ENCODE data around the gene SSC4D. TPM values are rescaled to one million over a fixed set of nuclear protein-coding genes. Genes with fewer than 3 reads are reported as not detected.
A peak's percentile ranks its signal among the peaks of the same experiment; 100 is the strongest.
"Not testable (repeated sequence)": the region's sequence is repeated elsewhere in the genome, so short reads cannot be mapped to it uniquely, and the experiment has no call there.

Gene SSC4D
- total RNA-seq, 4 donors from 2014 or later = 0.41 TPM; not detected in 3

DNA sequence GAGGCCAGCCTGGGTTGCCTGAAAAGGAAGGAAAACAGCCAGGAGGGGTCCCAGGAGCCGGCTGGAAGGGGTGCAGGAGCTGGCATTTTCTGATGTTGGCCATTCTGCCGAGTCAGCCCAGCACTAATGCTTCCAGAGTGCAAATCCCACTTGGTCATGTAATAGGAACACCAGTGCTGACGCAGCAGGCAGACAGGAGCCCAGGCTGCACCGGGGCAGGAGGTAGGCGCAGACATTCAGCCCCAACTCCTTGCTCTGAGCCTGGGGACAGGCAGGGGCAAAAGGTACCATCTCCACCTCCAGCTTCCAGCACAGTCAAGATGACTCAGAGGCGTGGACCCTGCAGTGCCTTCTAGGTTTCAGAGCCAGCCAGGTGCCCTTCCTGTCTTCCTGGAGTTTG is 40.5 kb downstream of the SSC4D start:
- H3K27me3 ChIP-seq = no peaks in the 10 kb centered on the region
- peaks cover 0 to 24% (median 22%) of the 10 kb centered on the region in 4 donors for H3K4me1 ChIP-seq
- TF ChIP-seq POLR2AphosphoS5 (IDR thresholded peaks at IDR 0.05) = no peak
- TF ChIP-seq, protein P1, sequence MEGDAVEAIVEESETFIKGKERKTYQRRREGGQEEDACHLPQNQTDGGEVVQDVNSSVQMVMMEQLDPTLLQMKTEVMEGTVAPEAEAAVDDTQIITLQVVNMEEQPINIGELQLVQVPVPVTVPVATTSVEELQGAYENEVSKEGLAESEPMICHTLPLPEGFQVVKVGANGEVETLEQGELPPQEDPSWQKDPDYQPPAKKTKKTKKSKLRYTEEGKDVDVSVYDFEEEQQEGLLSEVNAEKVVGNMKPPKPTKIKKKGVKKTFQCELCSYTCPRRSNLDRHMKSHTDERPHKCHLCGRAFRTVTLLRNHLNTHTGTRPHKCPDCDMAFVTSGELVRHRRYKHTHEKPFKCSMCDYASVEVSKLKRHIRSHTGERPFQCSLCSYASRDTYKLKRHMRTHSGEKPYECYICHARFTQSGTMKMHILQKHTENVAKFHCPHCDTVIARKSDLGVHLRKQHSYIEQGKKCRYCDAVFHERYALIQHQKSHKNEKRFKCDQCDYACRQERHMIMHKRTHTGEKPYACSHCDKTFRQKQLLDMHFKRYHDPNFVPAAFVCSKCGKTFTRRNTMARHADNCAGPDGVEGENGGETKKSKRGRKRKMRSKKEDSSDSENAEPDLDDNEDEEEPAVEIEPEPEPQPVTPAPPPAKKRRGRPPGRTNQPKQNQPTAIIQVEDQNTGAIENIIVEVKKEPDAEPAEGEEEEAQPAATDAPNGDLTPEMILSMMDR (IDR thresholded peaks at IDR 0.05) = no peak
- TF ChIP-seq POLR2A (IDR thresholded peaks at IDR 0.05) = no peak
- TF ChIP-seq EP300 (IDR thresholded peaks at IDR 0.05; ENCODE audit: low read depth) = no peak
- in situ Hi-C loops (cut with MboI; ENCODE audit: low pct_ligation_motif_present in 1 of 4, low pct_unique_long_range_greater_than_20kb in 1 of 4, low sequenced_read_pairs in 3 of 4) (no loop called here), intact Hi-C loops (cut with DNase I; ENCODE audit: low total_unique reads) (no loop called here)
- no peak for DNase-seq
- no peaks in the 10 kb centered on the region for H3K36me3 ChIP-seq
- H3K27ac ChIP-seq = no peak overlapping the region
- H3K9me3 ChIP-seq = no peaks in the 10 kb centered on the region
- WGBS, 2 donors (ENCODE audit: low coverage in 1 of 2) = 72% methylated on average over 6 of the region's 6 CpGs; no CpG with 5 or more reads in 1 of the 2 donors
- H3K4me3 ChIP-seq = no peak overlapping the region

DNA sequence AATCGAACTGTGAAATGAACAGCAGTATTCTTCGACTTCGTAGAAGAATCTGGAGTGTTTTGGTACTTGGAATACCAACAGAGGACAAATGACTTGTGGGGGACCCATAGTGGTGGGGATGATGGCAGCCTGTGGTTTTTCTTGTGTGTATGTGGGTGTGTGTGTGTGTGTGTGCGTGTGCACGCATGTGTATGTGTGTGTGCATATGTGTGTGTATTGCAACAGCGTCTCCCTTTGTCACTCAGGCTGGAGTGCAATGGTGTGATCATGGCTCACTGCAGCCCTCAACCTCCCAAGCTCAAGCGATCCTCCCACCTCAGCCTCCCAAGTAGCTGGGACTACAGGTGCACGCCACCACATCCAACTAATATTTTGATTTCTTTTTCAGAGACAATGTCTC is 41.3 kb downstream of the SSC4D start:
- Histone ChIP-seq H3K9me3 (no peaks in the 10 kb centered on the region), H3K4me3 (no peak overlapping the region), H3K27ac (no peak overlapping the region), H3K36me3 (no peaks in the 10 kb centered on the region), H3K27me3 (no peaks in the 10 kb centered on the region), H3K4me1 (peaks cover 0 to 23% (median 20%) of the 10 kb centered on the region in 4 donors)
- TF ChIP-seq EP300 (IDR thresholded peaks at IDR 0.05; ENCODE audit: low read depth) (no peak), POLR2A (IDR thresholded peaks at IDR 0.05) (no peak), POLR2AphosphoS5 (IDR thresholded peaks at IDR 0.05) (no peak)
- TF ChIP-seq, protein P1 (IDR thresholded peaks at IDR 0.05) = no peak
- 90 to 92% methylated on average over 3 to 8 of the region's 8 CpGs for WGBS, 2 donors (ENCODE audit: low coverage in 1 of 2)
- intact Hi-C loops (cut with DNase I; ENCODE audit: low total_unique reads) (no loop called here), in situ Hi-C loops (cut with MboI; ENCODE audit: low pct_ligation_motif_present in 1 of 4, low pct_unique_long_range_greater_than_20kb in 1 of 4, low sequenced_read_pairs in 3 of 4) (no loop called here)
- no peak for DNase-seq

DNA sequence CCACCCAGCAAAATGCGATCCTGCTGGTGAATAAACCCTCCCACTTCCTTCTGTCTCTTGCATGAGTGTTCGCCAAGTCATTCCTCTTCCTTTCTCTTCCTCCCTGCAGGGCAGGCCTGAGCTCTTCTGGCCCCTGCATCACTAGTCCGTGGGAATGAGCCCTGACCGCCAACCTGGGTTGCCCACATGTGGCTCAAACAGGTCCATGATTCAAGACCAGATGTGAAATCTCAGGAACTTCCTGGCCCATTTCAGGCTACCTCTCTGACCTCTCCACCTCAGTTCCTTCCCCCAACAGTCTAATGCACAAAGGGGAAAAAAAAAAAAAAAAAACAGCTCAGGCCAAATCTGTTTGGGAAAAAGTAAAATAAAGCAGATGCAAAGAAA is 45.3 kb downstream of the SSC4D start:
- 40 to 64% methylated on average over 1 to 4 of the region's 4 CpGs for WGBS, 2 donors (ENCODE audit: low coverage in 1 of 2)
- TF ChIP-seq, protein P1 (IDR thresholded peaks at IDR 0.05) = no peak
- Histone ChIP-seq H3K4me3 (no peak overlapping the region), H3K27me3 (no peaks in the 10 kb centered on the region), H3K4me1 (peaks cover 2 to 32% (median 25%) of the 10 kb centered on the region in 4 donors), H3K9me3 (no peaks in the 10 kb centered on the region), H3K27ac (peak overlapping the region; percentile 77 to 88 (median 82)), H3K36me3 (no peaks in the 10 kb centered on the region)
- DNase-seq = no peak
- intact Hi-C loops (cut with DNase I; ENCODE audit: low total_unique reads) = no loop called here
- in situ Hi-C loops (cut with MboI; ENCODE audit: low pct_ligation_motif_present in 1 of 4, low pct_unique_long_range_greater_than_20kb in 1 of 4, low sequenced_read_pairs in 3 of 4) = no loop called here

DNA sequence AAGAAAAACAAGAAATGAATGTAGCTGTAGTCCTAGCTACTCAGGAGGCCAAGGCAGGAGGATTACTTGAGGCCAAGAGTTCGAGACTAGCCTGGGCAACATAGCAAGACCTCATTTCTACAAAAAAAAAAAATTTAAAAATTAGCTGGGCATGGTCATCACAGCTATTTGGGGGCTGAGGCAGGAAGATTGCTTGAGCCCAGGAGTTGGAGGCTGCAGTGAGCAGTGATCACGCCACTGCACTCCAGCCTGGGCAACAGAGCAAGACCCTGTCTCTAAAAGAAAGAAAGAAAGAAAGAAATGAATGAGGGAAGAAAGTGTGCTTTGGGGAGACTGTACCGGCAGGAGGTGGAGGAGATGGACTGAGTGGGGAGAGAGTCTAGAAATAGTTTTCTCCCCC is 45.7 kb downstream of the SSC4D start:
- H3K4me1 ChIP-seq = peaks cover 2 to 32% (median 25%) of the 10 kb centered on the region in 4 donors
- intact Hi-C loops (cut with DNase I; ENCODE audit: low total_unique reads); H3K4me3 ChIP-seq; DNase-seq; H3K27me3 ChIP-seq; H3K9me3 ChIP-seq; H3K36me3 ChIP-seq; in situ Hi-C loops (cut with MboI; ENCODE audit: low pct_ligation_motif_present in 1 of 4, low pct_unique_long_range_greater_than_20kb in 1 of 4, low sequenced_read_pairs in 3 of 4): not testable (repeated sequence)
- H3K27ac ChIP-seq = peak overlapping the region; percentile 77 to 88 (median 82)
- WGBS, 2 donors (ENCODE audit: low coverage in 1 of 2) = 79 to 94% methylated on average over 2 to 3 of the region's 3 CpGs

GRCh38 chr7:76359978-76360638 is 49.4 kb downstream of the SSC4D start:
- H3K27ac ChIP-seq = peak overlapping the region; percentile 99 to 100 (median 100)
- peaks cover 10 to 50% (median 36%) of the 10 kb centered on the region in 4 donors for H3K4me1 ChIP-seq
- intact Hi-C loops (cut with DNase I; ENCODE audit: low total_unique reads) (loop anchor here (5.0 kb wide), 1 partner anchor 43 kb away; no protein-coding TSS in a partner anchor), in situ Hi-C loops (cut with MboI; ENCODE audit: low pct_ligation_motif_present in 1 of 4, low pct_unique_long_range_greater_than_20kb in 1 of 4, low sequenced_read_pairs in 3 of 4) (no loop called here)
- H3K36me3 ChIP-seq = no peaks in the 10 kb centered on the region
- WGBS, 2 donors (ENCODE audit: low coverage in 1 of 2) = 68 to 72% methylated on average over 9 to 17 of the region's 17 CpGs
- H3K4me3 ChIP-seq = peak overlapping the region in 1 of 4 donors; percentile 99
- no peaks in the 10 kb centered on the region for H3K9me3 ChIP-seq
- H3K27me3 ChIP-seq = no peaks in the 10 kb centered on the region
- DNase-seq = no peak
- TF ChIP-seq, protein P1 (IDR thresholded peaks at IDR 0.05) = no peak

All from transverse colon (tissue), 4 donors.